Measurements from ENCODE around the gene C2orf42.
A peak's percentile ranks its signal among the peaks of the same experiment; 100 is the strongest.
"Not testable (repeated sequence)": the region's sequence is repeated elsewhere in the genome, so short reads cannot be mapped to it uniquely, and the experiment has no call there.

The C2orf42 gene

DNA sequence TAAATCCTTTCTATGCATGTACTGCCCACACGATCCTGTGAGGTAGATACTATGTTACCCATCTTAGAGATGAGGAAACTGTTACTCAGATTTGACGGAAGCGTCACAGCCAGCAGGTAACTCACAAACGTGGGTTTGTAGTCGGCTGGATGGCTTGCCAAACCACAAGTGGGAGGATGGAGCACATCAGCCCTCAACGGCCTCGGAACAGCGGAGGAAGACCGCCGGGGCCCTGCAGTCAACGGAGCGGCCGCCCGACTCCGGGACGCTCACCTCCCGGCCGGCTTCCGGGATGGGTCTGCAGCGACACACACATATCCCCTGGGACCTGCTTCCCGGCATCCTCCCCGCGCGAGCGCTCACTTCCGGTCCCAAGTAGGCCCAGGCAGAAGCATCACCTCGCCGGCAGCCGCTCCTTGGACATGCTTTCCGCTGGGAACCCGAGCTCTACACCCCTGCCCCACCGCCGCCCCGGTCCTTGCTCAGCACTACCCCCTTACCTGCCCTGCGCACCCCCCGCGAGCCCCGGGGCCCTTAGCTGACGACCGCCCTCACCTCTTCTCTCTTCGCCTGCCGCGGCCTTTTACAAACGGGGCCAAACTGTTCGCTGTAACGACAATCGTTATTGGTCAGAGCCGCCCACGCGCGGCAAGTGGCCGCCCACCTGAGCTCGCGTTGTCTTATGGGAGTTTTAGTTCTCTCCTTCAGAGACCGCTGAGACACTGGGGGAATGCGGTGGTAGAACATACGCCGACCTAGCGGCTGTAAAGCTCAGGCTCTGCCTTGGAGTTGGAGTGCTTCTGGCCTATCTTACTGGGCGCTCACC lies at the start of gene C2orf42:
C2orf42 (minus strand) TSS at position 602 of the 826 bp plus-strand sequence. CDS start 9,034 bp downstream, outside the sequence.
- peak; percentile 94 to 97 for DNase-seq (ENCODE audit: low read depth in 2 of 2)

DNA sequence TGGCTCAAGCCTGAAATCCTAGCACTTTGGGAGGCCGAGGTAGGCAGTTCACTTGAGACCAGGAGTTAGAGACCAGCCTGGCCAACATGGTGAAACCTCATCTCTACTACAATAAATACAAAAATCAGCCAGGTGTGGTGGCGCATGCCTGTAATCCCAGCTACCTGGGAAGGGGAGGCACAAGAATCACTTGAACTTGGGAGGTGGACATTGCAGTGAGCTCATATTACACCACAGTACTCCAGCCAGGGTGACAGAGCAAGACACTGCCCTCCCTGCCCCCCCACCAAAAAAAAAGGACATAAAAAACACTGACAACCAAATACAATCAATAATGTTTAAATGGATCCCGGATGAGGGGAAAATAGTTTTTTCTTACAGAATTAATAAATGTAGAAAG lies 49.8 kb upstream of the C2orf42 start:
- DNase-seq (ENCODE audit: low read depth in 2 of 2), result no peak

DNA sequence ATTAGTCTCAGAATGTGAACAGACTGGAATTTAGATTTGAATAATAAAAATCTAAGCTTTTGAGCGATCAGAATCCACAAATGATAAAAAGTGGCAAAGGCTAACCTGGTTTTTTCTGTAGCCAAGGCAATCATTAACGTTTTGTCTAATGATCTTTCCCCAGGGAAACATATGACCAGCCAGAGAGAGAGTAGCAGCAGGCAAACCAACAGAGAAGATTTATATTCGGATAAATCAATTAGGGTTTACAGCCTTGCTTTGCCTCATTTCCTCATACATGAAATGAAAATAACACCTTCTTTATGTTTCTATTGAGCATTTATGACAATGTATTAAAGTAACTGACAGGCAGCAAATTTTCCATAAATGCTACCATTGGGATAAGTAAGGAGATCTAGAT lies 43.1 kb upstream of the C2orf42 start:
- DNase-seq (ENCODE audit: low read depth in 2 of 2), result no peak

DNA sequence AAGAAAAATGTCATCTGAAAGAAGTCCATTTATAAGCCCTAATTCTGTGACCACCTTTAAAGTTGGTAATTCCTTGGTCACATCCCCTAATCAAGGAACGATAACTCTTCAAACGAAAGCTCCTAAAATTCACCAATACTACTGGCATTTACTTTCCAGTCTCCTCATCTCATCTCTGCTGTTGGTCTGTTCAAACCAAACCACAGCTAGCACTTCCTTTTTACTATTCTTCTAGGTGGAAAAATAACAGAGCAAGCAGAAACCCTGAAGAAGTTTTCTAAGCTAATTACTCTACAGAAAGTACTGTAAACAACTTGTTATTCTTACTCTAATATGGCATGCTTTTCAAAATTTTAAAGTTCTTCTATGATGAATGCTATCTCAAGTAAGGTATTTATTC lies 36.0 kb upstream of the C2orf42 start:
- no peak for DNase-seq (ENCODE audit: low read depth in 2 of 2)

DNA sequence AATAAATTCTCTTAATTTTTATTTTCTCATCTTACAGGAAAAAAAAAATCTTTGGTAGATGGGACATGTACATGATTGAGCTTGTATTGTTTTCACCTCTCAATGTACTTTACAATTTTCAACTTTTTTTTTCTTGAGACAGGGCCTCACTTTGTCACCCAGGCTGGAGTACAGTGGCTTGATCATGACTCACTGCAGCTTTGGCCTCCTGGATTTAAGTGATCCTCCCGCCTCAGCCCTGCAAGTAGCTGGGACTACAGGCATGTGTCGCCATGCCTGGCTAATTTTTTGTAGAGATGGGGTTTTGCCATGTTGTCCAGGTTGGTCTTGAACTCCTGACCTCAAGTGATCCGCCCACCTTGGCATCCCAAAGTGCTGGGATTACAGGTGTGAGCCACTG lies 32.5 kb upstream of the C2orf42 start:
- not testable (repeated sequence) for DNase-seq (ENCODE audit: low read depth in 2 of 2)

DNA sequence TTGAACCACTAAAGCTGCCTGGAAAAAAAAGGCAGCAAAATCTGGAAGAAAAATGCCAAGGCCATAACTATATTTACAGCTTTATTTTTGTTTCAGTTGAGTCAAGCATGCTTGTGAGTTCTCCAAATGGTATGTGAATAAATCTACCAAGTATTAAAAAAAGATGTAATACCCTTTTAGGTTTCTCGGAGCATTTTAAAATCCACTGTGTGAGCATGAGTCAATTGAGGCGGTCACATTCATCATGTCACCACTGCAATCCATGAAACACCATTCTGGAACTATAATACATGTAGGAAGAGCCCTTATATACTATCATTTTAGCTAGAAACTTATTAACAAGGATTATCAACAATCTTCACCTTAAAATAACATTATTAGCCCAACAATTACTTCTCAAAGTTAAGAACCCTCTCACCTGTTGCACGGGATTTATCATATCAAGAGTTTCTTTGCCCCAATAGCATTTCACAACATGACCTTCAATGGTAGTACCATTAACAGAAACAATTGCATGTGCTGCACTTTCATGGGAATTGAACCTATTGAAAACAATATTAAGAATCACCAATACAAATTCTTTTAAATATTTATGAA lies 24.2 kb upstream of the C2orf42 start:
- DNase-seq (ENCODE audit: low read depth in 2 of 2), result no peak

DNA sequence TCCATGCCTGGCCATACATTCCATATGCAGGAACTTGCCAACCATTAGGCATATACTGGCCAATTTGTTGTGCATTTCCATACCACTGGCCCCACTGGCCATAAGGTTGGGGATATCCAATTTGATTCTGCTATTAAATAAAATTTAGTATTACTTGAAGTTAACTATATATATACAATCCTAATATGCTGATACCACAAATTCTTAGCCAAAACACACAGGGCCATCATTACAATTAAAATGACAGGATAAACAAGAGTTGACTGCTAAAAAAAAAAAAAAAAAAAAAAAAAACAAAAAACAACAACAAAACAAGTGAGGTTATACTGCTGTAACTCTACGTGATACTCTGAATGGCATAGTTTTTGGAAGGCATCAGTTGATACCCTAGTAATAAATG lies 23.5 kb upstream of the C2orf42 start:
- DNase-seq (ENCODE audit: low read depth in 2 of 2), result no peak

DNA sequence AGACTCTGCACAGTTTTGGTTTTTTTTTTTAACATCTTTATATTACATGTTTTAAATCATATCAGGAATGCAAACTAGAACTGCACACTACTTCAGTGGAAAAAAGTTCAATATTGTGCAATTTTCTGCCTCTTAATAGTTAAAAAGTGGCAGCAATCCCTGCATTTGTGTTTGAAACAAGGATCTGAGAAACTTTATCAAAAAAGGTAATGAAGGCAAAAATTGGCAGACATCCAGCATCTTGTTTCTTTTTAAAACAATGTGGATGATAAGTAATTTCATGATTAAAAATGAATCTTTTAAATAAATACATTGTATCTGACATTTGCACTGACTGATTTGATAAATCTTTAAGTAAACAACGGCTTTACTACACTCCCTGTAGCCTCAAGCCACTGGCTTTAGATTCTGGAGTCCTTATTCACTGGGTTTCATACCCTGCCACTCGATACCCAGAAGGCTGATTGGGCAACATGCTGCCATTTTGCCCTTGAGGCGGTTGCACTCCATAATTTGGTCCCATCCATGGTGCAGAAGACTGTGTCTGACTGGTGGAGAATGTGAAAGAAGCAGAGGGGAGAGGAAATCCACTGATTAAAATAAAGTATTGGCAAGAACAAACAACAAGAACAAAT lies 21.6 kb upstream of the C2orf42 start:
- no peak for DNase-seq (ENCODE audit: low read depth in 2 of 2)

DNA sequence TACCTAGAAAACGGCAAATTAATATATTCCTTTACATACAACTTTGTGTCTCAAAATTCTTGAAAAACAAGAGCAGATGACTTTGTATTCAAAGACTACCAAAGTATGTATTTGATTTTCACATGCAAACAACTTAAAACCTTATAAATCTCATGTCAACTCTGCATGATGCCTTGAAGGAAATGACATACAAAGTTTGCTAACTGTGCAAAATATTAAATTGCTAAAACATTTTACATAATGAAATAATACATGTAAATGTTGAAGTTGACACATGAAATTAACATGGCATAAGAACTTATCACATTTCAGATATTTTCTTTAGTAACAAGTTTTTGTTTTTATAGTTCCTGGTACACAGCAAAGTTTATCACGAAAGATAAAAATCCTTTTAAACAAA lies 20.8 kb upstream of the C2orf42 start:
- no peak for DNase-seq (ENCODE audit: low read depth in 2 of 2)

DNA sequence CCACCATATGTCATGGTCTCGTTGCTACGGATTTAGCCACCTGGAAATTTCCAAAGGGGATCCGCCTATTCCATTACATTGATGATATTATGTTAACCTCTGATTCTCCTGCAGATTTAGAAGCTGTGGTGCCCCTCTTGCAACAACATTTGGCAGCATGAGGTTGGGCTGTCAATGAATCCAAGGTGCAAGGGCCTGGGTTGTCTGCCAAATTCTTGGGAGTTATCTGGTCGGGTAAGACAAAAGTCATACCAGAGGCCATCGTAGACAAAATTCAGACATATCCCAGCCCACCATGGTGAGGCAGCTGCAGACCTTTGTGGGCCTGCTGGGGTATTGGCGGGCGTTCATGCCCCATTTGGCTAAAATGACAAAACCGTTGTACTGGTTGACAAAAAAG lies 13.6 kb upstream of the C2orf42 start:
- no peak for DNase-seq (ENCODE audit: low read depth in 2 of 2)

DNA sequence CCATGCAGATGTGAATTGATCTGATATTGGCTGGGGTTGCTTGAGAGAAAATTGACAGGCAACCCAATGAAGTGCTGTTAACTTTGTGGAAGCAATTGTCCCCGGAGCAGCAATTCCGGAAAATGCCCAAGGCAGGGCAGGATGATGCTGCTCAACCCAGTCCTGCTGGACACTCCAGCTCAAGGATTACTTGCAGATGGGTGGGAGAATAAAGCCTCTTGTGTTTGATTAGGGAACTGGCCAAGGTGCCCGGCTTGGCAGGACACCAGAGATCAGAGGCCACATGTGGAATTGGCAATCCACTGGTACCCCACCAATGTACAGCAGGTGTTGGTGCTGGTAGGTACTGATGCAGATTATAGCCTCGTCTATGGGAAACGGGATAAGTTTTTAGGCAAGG lies 12.3 kb upstream of the C2orf42 start:
- no peak for DNase-seq (ENCODE audit: low read depth in 2 of 2)

DNA sequence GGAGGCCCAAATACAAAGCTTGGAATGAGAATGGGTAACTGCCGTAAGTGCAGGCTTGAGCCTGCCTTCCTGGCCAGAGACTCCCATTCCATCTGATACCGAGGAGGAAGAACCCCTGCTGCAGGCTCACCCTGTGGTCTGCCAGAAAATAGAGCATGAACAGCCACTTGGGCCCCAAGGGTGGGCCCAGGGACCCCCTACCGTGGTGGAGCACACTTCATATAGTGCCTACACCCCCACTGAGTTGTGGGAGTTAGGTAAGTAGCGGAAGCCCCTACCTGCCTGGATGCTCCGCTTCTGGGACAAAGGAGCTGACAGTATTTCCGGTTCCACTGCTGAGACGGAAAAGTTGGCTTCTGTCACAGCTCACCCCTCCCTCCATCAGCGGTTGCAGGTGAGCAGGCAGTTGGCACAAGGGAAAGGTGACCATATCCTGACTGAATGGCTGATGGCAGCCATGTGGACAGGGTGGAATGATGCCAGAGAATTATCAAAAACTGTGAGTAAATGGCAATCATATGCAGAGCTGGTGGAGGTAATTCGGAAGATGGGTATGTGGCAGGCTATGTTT lies 11.5 kb upstream of the C2orf42 start:
- no peak for DNase-seq (ENCODE audit: low read depth in 2 of 2)

DNA sequence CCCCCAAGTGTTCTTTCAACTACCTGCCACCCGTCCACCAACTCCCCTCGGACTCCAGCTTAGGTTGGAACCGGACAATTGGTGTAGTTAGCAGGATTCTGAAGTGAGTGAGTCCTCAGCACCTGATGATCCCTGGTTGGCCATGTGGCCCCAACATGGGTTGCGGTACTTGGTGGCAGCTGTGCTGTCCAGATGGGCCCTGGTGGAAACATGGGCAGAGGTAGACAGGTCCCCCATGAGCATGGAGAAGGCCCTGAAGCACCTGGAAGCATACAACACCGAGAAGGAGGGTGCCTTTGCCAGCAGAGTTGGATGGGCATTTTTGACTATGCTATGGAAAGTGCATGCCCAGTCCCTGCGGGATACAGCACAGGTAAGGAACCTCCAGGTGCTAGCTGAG lies 11.0 kb upstream of the C2orf42 start:
- no peak for DNase-seq (ENCODE audit: low read depth in 2 of 2)

DNA sequence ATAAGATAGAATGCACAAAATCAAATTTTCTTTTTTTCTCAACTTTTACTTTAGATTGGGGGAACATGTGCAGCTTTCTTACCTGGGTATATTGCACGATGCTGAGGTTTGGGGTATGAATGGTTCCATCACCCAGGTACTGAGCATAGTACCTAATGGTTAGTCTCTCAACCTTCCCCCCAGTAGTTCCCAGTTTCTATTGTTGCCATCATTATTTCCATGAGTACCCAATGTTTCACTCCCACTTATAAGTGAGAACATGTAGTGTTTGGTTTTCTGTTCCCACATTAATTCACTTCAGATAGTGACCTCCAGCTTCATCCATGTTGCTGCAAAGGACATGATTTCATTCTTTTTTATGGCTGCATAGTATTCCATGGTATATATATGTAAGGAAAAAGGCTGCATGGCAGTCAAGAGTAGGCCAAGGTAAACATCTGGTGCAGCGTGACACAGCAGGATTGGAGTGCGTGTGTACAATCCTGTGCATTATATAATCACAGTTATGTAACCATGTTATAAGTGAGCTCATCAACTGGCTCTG lies 10.5 kb upstream of the C2orf42 start:
- no peak for DNase-seq (ENCODE audit: low read depth in 2 of 2)

DNA sequence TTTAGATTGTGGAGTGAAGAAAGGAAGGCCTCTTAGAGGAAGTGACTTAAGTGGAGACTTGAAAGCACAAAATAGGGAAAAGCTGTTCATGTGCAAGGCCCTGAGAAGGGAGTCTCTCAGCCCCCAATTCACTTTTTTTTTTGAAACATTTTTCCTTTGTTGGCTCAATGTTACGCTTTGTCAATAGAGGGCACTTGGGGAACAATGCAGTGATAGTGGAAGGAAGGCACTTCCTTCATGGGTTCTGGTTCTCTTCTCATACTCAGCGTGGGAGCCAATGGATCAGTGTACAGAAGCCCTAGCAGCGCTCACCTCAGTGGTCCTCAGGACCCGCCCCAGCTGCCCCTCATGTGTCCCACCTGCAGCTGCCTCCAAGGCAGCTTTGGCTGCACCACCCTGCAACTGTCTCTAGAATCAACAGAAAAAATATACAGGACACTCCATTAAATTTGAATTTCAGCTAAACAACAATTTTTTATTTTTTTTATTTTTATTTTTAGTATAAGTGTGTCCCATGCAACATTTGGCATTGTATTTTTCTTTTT lies 8.6 kb upstream of the C2orf42 start:
- DNase-seq (ENCODE audit: low read depth in 2 of 2), result no peak

DNA sequence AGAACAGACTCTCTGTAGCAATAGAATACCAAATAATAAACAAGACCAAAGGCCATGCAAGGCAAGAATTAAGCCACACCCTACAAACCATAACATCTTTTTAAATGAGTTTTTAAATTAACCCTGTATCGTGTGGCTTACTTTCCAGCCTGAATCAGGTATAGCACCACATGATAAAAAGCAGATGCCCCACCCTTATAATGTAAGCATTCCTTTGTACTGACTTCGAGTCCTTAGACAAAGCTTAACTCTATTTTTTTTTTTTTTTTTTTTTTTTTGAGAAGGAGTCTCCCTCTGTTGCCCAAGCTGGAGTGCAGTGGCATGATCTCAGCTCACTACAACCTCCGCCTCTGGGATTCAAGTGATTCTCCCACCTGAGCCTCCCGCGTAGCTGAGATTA lies 1.7 kb upstream of the C2orf42 start:
- no peak for DNase-seq (ENCODE audit: low read depth in 2 of 2)

DNA sequence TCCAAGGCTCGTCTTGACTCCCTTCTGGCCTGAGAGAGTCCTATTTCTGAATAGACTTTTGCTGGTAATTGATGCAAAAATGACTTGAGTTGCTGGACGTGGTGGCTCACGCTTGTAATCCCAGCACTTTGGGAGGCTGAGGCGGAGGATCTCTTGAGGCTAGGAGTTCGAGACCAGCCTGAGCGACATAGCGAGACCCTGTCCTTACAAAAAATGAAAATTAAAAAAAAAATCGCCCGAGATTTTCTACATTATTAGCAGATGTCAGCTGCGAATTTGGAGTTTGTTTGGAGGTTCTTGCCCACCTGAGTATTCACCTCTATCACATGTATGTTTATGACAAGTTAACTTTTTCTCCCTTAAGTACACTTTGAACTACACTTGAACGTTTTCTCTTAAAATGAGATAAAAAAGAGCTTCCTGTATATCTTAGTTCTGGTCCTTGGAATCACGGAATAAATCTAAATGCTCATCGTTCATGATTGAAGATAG lies 471 bp upstream of the C2orf42 start:
- no peak for DNase-seq (ENCODE audit: low read depth in 2 of 2)

DNA sequence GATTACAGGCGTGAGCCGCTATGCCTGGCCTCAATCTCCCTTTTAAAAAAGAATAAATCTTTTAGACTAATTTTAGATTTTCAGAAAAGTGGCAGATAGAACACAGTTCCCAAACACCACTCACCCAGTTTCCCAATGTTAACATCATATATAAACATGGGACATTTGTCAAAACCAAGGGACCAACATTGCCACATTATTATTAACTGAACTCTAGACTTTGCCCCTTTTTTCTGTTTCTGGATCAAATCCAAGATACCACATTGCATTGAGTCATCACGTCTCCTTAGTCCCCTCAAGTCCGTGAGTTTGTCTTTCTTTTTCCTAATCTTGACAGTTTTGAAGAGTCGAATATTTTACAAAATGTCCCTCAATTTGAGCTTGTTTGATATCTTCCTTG lies 2.4 kb downstream of the C2orf42 start:
- DNase-seq (ENCODE audit: low read depth in 2 of 2), result no peak

DNA sequence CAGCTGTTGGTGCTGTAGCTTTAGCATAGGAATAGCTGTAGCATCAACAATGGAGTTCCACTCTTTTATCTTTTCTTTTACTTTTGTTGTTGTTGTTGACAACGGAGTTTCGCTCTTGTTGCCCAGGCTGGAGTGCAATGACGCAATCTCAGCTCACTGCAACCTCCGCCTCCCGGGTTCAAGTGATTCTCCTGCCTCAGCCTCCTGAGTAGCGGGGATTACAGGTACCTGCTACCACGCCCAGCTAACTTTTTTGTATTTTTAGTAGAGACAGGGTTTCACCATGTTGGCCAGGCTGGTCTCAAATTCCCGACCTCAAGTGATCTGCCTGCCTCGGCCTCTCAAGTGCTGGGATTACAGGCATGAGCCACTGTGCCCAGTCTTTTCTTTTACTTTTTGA lies 3.6 kb downstream of the C2orf42 start:
- not testable (repeated sequence) for DNase-seq (ENCODE audit: low read depth in 2 of 2)

DNA sequence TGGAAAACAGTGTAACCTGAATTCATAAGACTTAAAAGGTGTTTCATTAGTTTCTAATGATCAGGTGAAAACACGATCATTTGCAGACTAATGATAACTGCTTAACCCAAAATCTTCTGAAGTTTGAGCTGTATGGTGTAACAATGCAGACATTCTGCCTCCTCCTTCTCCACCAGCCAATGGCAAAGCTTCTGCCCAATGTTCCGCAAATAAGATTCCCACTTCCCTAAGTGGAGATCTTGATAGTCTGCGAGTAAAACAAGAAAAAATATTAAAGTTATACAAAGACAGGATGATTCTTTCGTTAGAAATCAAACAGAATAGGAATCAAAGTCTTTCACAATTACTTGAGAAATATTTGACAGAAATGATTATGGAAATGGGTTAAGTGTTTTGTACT lies 8.1 kb downstream of the C2orf42 start:
- DNase-seq (ENCODE audit: low read depth in 2 of 2), result no peak

DNA sequence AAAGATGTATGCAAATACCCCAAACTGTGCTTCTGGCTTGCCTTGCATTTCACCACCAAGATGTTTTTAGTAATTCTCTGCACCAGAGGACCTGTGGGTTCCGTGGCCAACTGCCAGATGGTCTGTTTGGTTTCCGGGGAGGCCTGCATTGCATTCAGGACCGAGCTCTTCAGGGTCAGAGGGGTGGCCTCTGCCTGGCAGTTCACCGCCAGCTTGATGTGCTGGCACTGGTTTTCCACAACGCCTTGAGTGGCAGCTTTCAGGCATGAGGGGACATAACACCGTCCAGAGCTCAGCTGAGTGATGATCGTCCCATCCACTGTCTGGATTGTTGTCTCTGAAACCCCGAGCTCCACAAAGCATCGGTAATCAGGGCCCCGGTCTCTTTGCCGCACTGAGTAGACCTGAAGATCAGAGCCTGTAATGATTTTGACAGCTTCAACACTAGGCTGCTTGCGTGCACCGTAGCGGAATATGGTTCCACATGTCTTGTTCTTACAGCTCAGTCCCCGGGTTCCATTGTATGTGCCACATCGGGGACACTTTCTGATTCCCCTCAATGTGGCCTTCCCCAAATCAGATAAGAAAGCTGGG lies 9.4 kb downstream of the C2orf42 start:
- DNase-seq (ENCODE audit: low read depth in 2 of 2), result no peak

DNA sequence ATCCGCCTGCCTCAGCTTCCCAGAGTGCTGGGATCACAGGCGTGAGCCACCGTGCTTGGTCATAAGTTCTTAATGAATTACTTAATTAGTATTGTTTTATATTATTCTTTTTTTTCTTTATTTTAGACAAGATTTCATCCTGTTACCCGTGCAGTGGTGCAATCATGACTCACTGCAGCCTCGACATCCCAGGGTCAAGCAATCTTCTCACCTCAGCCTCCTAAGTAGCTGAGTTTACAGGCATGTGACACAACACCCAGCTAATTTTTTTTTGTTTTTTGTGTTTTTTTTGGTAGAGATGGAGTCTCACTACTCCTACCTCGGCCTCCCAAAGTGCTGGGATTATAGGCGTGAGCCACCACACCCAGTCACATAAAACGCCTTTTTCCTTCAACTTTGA lies 17.3 kb downstream of the C2orf42 start:
- no peak for DNase-seq (ENCODE audit: low read depth in 2 of 2)

All from stimulated activated CD4-positive, alpha-beta T cell treated with anti-CD3 and anti-CD28 coated beads, Interleukin-4, amount 100 ng/mL, for 48 hours (primary cell).